IPS-NIHi11 (cell line): ENCODE results near the gene EIPR1.
A peak's percentile ranks its signal among the peaks of the same experiment; 100 is the strongest.
"Not testable (repeated sequence)": the region's sequence is repeated elsewhere in the genome, so short reads cannot be mapped to it uniquely, and the experiment has no call there.

Experiments
- DNase-seq: peaks from one replicate; pipeline ENCODE4 v3.0.0; 2012; ENCODE audit warnings: mixed read lengths, low spot score

EIPR1 gene

DNA sequence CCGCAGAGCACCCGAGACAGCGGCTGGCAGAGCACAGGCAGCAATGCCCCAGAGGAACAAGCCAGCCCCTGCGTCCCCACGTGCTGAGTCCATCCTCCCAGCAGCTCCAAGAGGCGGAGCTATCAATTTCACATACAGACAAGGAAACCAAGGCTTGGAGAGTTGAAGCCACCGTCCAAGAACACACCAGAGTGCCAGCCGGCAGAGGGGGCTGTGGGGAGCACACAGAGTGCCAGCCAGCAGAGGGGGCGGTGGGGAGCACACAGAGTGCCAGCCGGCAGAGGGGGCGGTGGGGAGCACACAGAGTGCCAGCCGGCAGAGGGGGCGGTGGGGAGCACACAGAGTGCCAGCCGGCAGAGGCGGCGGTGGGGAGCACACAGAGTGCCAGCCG is 91.0 kb downstream of the EIPR1 start:
- not testable (repeated sequence) for DNase-seq

DNA sequence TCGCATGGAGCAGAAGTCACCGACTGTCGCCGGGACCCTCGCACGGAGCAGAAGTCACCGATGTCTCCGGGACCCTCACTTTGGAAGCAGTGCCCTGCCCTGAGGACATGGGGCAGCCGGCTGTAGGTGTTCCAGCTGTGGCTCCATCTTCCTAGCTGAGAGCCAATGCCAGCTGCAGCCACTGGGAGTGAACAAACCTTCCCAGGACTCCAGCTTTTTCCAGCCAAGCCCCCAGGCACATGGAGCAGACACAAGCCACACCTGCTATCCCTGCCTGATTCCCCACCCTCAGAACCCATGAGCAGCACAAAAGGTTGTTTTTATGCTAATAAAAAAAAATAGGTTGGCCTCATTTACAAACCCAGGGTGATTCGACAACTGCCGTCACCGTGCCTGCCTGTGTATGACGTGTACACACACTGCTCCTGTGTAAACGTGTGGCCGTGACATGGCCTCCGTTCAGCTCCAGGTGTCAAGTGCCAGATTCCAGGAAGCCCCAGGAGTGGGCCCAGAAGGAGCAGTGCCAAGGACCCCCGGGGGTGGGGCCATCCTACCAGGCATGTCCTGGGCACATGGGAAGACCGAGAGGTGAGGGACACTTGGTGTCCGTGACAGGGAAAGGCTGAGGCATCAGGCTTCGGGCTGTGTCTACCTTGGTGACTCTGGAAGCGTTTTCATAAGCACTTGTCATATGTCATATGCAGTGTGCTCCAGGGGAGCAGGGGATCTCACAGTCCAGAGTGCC is 91.5 kb downstream of the EIPR1 start:
- no peak for DNase-seq

DNA sequence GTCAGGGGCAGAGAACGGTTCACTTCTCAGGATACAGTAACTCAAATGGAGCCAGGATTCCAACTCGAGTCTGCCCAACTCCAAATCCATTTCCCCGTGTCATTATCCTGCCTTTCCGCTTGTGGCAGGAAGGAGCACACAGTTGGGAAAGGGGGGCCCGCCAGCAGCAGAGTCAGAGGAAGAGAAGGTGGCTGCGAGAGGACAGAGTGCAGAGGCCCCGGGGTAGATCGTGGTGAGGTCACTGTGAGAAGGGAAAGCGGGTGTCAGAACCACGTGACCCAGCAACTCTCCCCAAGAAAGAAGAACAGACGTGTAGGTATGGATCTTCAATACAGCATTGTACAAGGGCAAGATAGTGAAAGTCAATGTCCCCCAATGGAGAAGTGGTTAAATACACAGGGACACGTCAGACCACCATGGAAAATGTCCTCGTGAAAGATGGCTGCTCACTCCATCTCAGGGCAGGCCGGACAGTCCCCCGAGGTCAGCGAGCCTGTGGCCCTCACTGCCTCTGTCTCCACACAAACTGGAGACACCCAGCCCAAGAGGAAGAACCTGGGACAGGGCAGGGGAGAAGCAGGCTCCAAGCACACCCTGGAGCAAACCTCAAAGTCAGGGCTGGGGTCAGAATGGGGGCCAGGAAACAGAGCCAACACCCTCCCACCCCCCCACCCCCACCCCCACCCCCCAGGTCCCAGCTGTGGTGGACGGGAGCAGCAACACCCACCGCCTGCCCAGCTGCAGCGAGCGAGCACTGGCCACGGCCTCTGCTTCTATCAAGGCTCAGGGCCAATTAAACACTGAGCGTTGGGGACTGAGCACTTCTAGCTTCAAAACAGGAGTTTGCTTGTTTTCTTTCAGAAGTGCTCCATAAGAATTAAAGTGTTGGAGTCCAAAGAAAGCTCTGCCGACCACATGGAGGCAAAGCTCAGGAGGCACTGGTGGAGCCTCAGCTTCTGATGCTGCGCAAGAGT is 92.7 kb downstream of the EIPR1 start:
- DNase-seq: no peak

DNA sequence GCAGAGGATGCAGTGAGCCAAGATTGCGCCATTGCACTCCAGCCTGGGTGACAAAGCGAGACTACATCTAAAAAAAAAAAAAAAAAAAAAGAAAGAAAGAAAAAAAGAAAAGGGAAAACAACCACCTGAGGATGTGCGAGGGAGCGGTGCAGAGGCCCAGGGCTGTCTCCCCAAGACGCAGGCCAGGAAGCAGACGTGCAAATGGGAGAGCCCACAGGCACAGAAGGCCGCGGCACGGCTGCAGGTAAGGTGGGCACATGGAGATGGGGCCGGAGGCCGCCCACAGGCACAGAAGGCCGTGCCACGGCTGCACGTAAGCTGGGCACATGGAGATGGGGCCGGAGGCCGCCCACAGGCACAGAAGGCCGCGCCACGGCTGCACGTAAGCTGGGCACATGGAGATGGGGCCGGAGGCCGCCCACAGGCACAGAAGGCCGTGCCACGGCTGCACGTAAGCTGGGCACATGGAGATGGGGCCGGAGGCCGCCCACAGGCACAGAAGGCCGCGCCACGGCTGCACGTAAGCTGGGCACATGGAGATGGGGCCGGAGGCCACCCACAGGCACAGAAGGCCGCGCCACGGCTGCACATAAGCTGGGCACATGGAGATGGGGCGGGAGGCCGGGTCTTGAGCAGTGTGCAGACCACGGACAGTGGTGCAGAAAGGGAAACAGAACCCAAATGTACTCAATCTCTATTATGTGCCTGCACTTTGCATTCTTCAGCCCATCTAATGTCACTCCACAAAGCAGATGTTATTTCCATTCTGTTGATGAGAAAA is 93.6 kb downstream of the EIPR1 start:
- not testable (repeated sequence) for DNase-seq

DNA sequence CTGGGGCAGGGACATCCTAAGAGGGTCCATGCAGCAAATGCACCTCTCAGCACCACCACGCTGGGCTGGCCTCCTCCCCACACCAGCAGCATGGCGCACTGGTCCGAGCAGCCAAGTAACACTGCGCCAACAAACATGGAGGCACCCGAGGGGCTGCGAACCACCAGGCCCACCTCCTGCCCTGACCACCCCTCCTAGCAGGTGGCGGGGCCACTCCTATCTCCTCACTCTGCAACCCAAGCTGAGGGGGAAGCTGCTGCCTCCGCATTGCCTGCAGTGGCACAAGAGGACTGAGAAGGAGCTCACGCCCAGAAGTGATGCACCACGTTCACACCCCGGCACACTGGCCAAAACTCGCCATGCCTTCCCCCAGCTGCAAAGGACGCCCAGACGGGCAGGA is 94.4 kb downstream of the EIPR1 start:
- no peak for DNase-seq

DNA sequence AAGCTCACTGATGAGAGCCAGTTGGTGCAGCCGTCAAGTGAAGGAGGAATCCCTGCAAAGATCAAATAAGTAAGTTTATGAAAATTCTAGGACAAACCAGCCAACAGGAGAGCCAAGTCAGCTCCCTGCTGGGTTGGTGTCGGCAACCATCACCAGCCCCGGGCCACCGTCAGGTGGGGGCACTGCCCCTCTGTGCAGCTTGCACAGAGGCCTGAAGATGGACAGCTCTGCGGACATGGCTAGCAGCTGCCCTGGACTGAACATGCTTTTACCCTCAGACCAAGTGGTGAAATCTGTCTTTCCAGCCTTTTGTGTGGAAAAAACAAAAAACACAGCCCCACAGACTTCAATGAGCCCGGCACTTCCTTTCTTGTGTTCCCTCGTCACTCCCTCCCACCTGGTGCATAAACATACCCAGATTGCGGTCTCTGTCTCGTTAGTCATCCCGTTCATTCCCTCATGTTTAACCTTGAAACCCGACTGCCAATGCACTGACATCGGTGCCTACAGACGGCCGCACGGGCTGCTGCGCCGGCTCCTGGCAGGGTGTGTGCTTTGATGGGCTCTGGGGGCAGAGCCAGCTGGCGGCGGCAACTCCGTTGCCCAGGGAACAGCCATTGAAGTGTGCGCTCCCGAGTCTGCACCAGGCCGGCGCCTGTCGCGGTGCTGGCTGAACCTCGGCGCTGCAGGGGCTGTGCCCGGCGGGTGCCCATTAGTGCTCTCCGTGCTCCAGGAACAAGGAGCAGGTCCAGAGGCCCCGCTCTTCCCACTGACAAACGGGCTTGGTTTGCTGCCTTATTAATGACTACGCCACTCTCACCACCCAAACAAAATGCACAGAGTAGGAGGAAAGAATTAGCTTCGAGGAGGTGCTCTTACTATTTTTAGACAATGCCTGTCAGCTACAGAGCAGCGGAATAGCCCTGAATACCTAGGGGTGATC is 95.3 kb downstream of the EIPR1 start:
- peak; percentile 72 for DNase-seq

DNA sequence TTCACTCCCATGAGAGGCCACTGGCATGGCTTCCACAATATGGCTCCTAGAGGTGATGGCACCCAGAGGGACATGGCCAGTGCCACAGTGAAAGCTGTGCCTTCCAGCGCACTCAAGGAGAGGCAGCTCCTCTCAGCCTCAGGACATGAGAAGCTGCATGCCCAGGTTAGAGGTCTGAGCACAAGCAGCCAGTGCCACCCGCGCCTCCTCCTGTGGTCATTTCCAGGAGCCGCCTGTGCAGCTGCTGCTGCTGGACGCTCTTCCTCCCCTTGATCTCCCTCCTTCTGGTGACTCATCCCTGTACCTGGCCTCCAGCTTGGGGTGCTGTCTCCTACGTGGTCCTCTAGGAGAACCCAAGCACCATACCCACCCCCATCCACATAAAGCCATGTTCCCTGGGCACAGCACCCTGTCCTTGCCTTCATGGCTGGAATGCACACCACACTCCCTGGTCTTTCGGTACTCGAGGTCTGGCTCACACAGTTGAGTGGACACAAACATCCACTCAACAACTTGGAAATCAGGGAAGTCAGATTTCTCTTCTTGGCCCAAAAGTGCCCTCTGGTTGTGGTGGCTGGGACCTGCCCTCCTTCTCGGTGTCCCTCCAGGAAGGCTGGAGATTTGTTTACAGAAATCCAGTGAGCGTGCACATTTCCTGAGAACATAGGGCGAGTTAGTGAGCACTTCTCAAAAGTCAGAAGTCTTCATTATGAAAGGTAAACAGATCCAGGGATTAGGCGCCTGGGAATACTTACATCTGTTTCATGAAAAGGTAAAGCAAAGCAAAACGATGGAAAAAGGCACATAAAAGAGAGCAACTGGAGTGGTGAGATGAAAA is 96.7 kb downstream of the EIPR1 start:
- DNase-seq: no peak

DNA sequence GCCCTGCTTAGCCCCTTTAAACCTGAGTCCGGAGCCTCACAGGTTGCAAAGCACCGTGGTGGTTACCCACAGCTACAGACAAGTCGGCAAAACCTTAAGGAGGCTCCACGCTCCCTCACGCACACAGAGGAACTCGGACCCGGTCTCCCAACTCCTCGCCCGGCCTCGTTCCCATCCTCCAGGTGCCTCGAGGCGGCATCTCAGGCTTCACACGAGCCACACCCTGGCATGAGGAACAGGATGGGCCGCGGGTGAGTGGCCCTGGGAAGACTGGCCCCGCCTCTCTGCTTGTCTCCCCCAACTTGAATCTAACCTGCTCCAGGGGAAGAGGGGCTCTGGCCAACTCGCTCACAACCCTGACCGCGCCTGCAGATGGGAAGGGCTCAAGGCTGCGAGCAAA is 97.4 kb downstream of the EIPR1 start:
- no peak for DNase-seq

DNA sequence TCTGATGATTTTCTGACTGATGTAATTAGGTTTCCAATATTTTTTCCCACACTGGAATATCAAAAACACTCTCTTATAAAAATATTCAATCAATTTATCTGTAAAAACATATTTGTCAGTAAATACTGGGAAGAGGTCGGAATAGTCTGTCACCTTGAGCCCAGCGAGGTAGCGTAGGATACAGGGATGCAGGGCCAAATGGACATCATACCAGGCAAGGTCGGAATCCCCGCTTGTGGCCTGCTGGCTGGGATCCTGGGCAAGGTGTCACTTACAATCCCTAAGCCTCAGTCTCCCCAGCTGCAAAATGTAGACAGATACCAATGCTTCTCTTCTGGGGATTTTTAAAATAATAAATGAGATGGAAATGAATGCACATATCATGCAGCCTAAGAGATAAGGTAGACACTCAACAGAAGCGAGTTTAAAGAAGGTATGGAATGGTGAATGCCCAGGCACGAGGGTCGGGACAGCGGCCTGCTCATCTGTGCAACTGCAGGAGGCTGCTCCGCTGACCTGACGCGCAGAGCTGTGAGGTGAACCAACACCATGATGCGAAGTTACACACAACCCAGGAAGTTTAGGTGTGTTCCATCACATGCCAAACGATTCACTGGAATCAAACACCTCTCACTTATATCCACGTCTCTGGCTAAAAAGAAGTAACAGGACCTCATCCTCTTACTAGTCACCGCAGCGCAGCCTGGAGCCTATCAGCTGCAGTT is 98.2 kb downstream of the EIPR1 start:
- DNase-seq: no peak

DNA sequence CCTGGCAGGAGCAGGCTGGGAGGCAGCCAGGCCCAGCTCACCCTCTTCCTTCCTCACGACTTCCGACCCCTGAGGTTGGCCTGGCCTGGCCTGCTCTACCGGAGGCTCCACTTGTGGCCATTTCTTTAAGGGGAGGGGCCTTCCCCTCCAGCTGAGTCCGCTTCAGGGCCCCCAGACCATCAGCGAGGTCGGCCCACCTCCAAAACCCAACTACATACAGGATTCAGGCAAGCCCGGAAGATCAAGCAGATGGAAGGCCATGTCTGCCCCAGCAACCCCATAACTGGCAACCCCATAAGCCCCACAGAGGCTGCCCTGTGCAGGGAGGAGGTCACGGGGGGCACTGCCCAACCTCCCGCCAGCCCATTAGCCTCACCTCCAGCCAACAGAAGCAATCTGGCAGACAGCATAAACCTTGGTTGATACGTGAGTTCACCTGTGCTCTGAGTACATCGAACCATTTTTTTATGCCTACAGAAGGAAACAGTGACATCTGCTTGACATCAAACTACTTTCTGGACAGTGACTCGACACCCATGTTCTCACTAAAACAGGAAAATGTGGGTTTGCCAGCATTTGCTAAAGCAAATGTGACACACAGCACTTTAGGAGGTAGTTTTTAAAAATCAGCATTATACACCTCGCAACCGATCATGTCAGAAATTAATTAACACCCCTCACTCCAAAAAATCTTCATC is 98.9 kb downstream of the EIPR1 start:
- DNase-seq: no peak

DNA sequence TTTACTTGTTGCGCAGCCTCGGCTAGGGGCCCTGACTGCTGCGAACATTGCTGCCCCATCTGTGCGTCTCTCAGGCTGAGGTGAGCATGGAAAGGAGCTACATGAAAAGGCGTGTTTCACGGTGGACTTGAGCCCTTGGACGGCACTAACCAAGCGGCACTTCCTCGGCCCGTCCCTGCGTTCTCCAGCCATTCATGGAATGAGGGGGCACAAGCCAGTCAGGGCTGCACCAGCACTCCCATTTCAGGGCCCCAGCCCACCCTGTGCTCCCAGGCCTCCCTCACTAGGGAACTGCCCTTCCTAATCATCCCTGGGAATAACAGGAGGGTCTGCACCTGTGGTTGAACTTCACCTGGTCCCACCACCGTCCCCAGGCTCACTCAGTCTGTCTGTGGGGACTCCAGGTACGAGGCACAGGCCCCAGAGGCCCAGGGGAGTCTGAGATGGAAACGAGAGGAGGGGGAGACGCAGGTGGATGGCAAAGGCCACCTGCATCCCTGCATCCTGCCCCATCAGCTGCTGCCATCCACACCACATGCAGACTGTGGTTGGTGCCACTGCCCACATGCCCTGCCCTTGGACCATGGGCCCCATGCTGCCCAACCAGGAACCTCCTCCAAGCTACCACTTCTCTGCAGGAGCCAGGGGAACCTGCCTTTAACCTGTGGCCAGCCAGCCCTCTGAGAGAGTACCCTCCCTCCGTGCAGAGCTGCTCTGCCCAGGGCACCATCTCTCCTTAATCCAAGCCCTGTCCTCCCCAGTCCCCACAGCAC is 99.7 kb downstream of the EIPR1 start:
- DNase-seq: no peak

DNA sequence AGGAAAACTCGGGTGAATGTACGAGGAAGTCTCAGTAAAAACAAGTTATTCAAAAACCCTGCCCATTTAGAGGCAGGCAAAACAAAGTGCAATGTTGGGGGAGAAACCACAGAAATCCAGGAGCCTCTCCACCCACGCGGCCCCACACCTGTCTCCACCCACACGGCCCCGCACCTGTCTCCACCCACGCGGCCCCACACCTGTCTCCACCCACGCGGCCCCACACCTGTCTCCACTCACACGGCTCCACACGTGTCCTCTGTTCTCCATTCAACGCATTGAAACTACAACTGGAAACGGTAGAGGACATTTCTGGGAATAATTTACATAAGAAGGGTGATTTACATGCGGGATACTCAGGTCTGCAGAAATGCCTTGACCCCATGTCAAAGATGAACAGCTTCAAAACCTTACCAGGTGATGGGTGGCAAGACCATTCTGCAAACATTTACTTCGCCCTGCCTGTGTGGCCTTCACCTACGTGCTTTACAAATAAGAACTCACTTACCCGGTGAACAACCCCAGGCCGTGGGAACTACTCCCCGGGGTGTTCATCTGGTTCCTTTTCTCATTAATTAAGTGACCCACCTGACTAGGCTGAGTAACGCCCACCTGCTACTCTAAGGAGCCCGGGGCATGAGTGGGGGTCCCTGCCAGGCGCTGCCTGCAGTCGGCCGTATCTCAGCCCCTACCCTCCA is 100.4 kb downstream of the EIPR1 start:
- DNase-seq: no peak

DNA sequence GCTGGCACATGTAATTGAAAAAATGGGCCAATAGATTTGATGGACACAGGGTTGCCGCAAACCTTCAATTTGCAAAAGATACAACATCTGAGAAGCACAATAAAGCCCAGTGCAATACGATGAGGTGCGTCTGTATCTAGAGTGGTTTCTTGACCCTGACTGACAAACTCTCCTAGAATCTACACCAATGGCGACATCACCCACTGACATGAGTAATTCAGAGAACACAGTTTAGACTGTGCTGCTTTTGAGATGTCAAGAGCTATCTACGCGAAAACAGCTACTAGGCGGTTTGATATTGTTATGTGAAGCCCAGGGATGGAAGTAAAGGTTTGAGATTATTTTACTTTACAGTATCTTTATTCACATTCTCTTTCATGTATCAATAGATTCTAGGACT is 104.9 kb downstream of the EIPR1 start:
- DNase-seq: no peak

DNA sequence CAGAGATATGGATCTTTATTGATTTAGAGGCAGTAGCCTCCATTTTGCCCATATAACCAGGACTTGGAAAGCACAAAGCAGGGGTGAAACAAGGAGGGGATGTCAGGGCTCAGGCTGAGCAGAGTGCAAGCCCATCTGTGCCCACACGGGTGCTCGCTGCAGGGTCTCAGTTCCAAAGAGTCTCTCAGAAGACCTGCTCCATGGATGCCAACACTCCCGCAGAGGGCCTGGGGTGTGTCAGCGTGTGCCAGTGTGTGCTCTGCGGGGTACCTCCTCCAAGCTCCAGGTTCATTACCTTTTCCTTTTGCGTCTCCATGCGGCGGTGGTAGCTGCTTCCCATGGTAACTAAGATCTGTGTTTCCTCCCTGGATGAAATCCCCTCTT is 107.5 kb downstream of the EIPR1 start:
- no peak for DNase-seq

DNA sequence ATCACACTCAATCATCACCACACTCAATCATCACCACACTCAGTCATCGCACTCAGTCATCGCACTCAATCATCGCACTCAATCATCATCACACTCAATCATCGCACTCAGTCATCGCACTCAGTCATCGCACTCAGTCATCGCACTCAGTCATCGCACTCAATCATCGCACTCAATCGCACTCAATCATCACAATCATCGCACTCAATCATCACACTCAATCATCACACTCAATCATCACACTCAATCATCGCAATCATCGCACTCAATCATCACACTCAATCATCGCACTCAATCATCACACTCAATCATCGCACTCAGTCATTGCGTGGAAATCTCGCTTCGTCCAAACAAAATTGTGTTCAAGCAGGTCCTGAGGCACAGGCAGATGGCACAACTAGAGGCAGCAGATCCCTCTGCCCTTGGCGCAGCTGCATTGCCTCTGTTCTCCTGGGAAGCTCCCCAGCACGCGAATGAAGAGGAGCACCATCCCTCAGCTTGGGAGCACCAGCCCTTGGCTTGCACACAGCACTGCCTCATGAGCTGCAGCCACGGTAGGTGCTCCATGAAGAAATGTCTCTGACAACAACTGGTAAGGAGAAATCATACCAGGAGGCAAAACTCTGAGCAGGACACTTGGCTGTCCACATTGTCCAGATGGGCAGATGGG is 108.1 kb downstream of the EIPR1 start:
- DNase-seq: no peak

DNA sequence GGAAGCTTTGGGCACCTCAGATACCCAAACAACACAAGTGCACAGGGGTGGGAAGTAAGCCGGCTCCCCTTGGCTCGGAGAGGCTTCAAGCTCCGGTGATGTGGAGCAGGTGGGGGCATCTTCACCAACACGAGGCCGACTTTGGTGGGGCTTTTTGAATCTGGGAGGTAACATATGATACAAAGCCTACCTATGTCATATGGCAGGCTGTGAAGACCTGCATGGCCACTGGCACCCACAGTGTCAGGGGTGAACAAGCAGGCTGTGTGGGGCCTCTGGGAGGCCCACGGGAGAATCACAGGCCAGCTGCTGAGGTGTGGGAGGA is 109.0 kb downstream of the EIPR1 start:
- no peak for DNase-seq
